Chondrocyte (in vitro differentiated cells): ENCODE measurements around the gene P4HA1. TPM values are rescaled to one million over a fixed set of nuclear protein-coding genes. Genes with fewer than 3 reads are reported as not detected.

ENCODE experiments used
- DNase-seq: peaks from one replicate; pipeline ENCODE4 v3.0.0; 2021; ENCODE audit warnings: mixed read lengths, low spot score
- H3K27ac Mint-ChIP-seq: one replicate; pipeline ENCODE4 v1.8.0; 2021; ENCODE audit warnings: mild to moderate bottlenecking, moderate library complexity, mixed read lengths; ENCODE audit not compliant: unreplicated experiment
- H3K27me3 Mint-ChIP-seq: 2 replicates; pipeline ENCODE4 v1.8.0; 2021; ENCODE audit warnings: low read depth, mixed read lengths
- H3K36me3 Mint-ChIP-seq: 2 replicates; pipeline ENCODE4 v1.8.0; 2021; ENCODE audit warnings: low read depth, mixed read lengths
- H3K4me1 Mint-ChIP-seq: 2 replicates; pipeline ENCODE4 v1.8.0; 2021; ENCODE audit warnings: low read depth, mild to moderate bottlenecking, mixed read lengths
- H3K4me3 Mint-ChIP-seq: one replicate; pipeline ENCODE4 v1.8.0; 2021; ENCODE audit warnings: mild to moderate bottlenecking, moderate library complexity, mixed read lengths; ENCODE audit not compliant: unreplicated experiment
- H3K9me3 Mint-ChIP-seq: 2 replicates; pipeline ENCODE4 v1.8.0; 2021; ENCODE audit warnings: low read depth, mixed read lengths
- CTCF ChIP-seq: fragments of 200-600 bp; sonication (generic); IDR thresholded peaks from 2 replicates; pipeline ENCODE4 v1.5.0; 2021; ENCODE audit warnings: antibody characterized with exemption, mild to moderate bottlenecking, moderate library complexity
- long read RNA-seq: library from polyadenylated mRNA; stranded (forward); transcript quantifications from one replicate; pipeline ENCODE4 v2.0.0, GENCODE V29; 2021
- total RNA-seq: library from RNA; stranded (reverse); gene quantifications from 3 replicates; pipeline ENCODE4 v1.2.1, GENCODE V29; 2021

Gene P4HA1
- 126 to 179 TPM (median 174 TPM) in 3 replicates for total RNA-seq
- long read RNA-seq, transcript P4HA1-202 (15 exons, 2,727 nt), result major isoform, 151 of 309 reads
- long read RNA-seq, transcript P4HA1-203 (15 exons, 2,727 nt), result minor isoform, 137 of 309 reads
- long read RNA-seq, partial matches to known transcripts, result 5 of 309 reads
- long read RNA-seq, other reads (novel, unspliced or antisense), result 15 of 309 reads

GRCh38 chr10:73096449-73097304 lies at the start of gene P4HA1:
Gene P4HA1, minus strand, starts transcription at chr10:73096866. Its CDS starts 21,983 bp downstream, at chr10:73074883.
- no peaks in the 10 kb centered on the region for H3K27me3 Mint-ChIP-seq
- H3K27ac Mint-ChIP-seq, result peak within 1 kb of the TSS; percentile 98
- peak within 1 kb of the TSS; percentile 95 for H3K4me3 Mint-ChIP-seq
- peaks cover 36% of the 10 kb centered on the region for H3K4me1 Mint-ChIP-seq
- no peaks in the 10 kb centered on the region for H3K36me3 Mint-ChIP-seq
- TF ChIP-seq CTCF, result peak; percentile 83
- peak; percentile 100 for DNase-seq
- H3K9me3 Mint-ChIP-seq, result no peaks in the 10 kb centered on the region

GRCh38 chr10:73141603-73142002 lies 44.9 kb upstream of the P4HA1 start:
- H3K4me3 Mint-ChIP-seq, result no peak overlapping the region
- peaks cover 33% of the 10 kb centered on the region for H3K36me3 Mint-ChIP-seq
- DNase-seq, result no peak
- H3K27ac Mint-ChIP-seq, result no peak overlapping the region
- H3K4me1 Mint-ChIP-seq, result no peaks in the 10 kb centered on the region
- H3K9me3 Mint-ChIP-seq, result no peaks in the 10 kb centered on the region
- H3K27me3 Mint-ChIP-seq, result no peaks in the 10 kb centered on the region
- TF ChIP-seq CTCF, result no peak

- DNase-seq, result no peak
These were observed 42.6 kb upstream of the P4HA1 start for GRCh38 chr10:73139251-73139650.

GRCh38 chr10:73136627-73137026 lies 40.0 kb upstream of the P4HA1 start:
- Mint-ChIP-seq H3K36me3 (peaks cover 37% of the 10 kb centered on the region), H3K4me3 (no peak overlapping the region), H3K27ac (no peak overlapping the region), H3K4me1 (no peaks in the 10 kb centered on the region), H3K27me3 (no peaks in the 10 kb centered on the region), H3K9me3 (no peaks in the 10 kb centered on the region)
- no peak for TF ChIP-seq CTCF
- no peak for DNase-seq

More at GRCh38 chr10:73139251-73139650, 42.6 kb upstream of the P4HA1 start:
- Mint-ChIP-seq H3K4me1 (no peaks in the 10 kb centered on the region), H3K9me3 (no peaks in the 10 kb centered on the region), H3K4me3 (no peak overlapping the region), H3K36me3 (peaks cover 37% of the 10 kb centered on the region), H3K27me3 (no peaks in the 10 kb centered on the region), H3K27ac (no peak overlapping the region)
- no peak for TF ChIP-seq CTCF

DNA sequence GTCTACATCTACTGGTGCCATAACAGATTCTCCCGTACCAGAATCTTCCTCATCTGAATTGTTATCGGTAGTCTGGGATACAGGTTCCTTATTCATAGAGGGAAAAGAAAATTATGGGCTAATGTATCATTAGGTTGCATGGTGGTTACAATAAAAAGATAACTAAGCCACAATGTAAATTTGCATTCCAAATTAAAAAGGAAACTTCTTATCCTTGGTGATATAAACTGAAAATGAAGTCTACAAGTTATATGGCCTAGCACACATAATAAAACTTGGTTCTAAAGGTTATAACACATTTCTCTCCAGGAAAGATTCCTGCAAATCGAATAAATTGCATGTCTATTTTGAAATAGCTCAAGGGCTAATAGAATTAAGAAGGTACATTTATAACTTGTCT lies 38.1 kb upstream of the P4HA1 start:
- H3K9me3 Mint-ChIP-seq, result no peaks in the 10 kb centered on the region
- H3K27me3 Mint-ChIP-seq, result no peaks in the 10 kb centered on the region
- DNase-seq, result no peak
- H3K4me1 Mint-ChIP-seq, result no peaks in the 10 kb centered on the region
- no peak overlapping the region for H3K4me3 Mint-ChIP-seq
- no peak for TF ChIP-seq CTCF
- no peak overlapping the region for H3K27ac Mint-ChIP-seq
- peaks cover 42% of the 10 kb centered on the region for H3K36me3 Mint-ChIP-seq
